Tibial artery (tissue), 4 donors: Measurements from ENCODE around the gene TOM1.
A peak's percentile ranks its signal among the peaks of the same experiment; 100 is the strongest.

Source experiments
- DNase-seq, 2 donors: peaks; one replicate each; pipeline ENCODE4 v3.0.0-alpha.2; 2019
- H3K27ac ChIP-seq, 2 donors: fragments of 200-600 bp; sonication (generic) in 1 of 2; 1 replicate in 1 of 2; 2 replicates in 1 of 2; pipeline ENCODE4 v1.5.1; 2018 to 2019; ENCODE audit warnings: mild to moderate bottlenecking in 1 of 2
- H3K27me3 ChIP-seq, 2 donors: fragments of 200-600 bp; sonication (generic) in 1 of 2; one replicate each; pipeline versions ENCODE4 v1.5.1 to v1.6.0; 2016 to 2019
- H3K36me3 ChIP-seq, 3 donors: fragments of 200-600 bp; sonication (generic) in 2 of 3; one replicate each; pipeline ENCODE4 v1.5.1; 2016 to 2019; ENCODE audit warnings: mild to moderate bottlenecking in 2 of 3
- H3K4me1 ChIP-seq, 4 donors: fragments of 200-600 bp; sonication (generic) in 2 of 4; 1 replicate in 3 of 4; 2 replicates in 1 of 4; pipeline ENCODE4 v1.5.1; 2016 to 2019
- H3K4me3 ChIP-seq, 2 donors: fragments of 200-600 bp; sonication (generic) in 1 of 2; 1 replicate in 1 of 2; 2 replicates in 1 of 2; pipeline ENCODE4 v1.5.1; 2018 to 2019; ENCODE audit warnings: mild to moderate bottlenecking in 2 of 2
- H3K9me3 ChIP-seq, 3 donors: fragments of 200-600 bp; sonication (generic) in 1 of 3; one replicate each; pipeline ENCODE4 v1.5.1; 2016 to 2019
- CTCF ChIP-seq, 2 experiments: fragments of 200-600 bp in 1 of 2; fragments of 450-650 bp in 1 of 2; IDR thresholded peaks; one replicate each; pipeline ENCODE4 v1.5.1; 2017 to 2019; ENCODE audit warnings: antibody characterized with exemption in 2 of 2, mild to moderate bottlenecking in 1 of 2, moderate library complexity in 1 of 2
- intact Hi-C: fragments of 100-400 bp; cut with DNase I; formaldehyde crosslinking; loops from one replicate; pipeline ENCODE4 v1.15.0; 2023; ENCODE audit warnings: low total_unique reads

The TOM1 gene

DNA sequence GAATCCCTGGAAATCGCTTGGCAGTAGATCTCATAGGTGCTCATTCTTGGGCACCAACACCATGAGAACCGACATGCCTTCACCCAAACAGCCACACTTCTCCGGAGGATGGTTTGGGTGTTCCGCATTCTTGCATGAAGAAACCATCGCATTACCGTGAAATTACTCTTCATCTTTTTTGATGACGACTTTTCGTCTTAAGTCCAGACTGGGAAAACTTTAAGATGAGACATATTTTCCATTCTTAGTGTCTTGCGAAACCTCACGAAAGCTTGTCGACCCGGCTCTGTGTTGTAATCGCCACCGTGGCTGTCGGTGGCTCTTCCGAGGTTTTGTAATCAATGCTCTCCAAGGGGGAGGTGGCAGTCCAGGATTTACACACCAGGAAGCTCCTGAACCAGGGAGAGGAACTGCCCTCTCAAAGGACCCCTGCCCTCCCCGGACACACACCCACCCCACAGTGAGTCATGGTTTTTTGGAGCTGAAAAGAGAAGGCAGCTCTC is 1.7 kb downstream of the TOM1 start:
- H3K27ac ChIP-seq: peak overlapping the region; percentile 97
- H3K36me3 ChIP-seq: peaks cover 0 to 4% (median 0%) of the 10 kb centered on the region in 3 donors
- H3K9me3 ChIP-seq: no peaks in the 10 kb centered on the region
- H3K4me3 ChIP-seq: peak overlapping the region in 1 of 2 donors; percentile 87
- no peak for TF ChIP-seq CTCF (IDR thresholded peaks at IDR 0.05)
- no peaks in the 10 kb centered on the region for H3K27me3 ChIP-seq
- peak in 1 of 2 donors; percentile 54 for DNase-seq
- peaks cover 0 to 27% (median 14%) of the 10 kb centered on the region in 4 donors for H3K4me1 ChIP-seq
- intact Hi-C loops: no loop called here

- H3K27ac ChIP-seq: no peak overlapping the region
- peaks cover 0 to 31% (median 16%) of the 10 kb centered on the region in 4 donors for H3K4me1 ChIP-seq
- H3K9me3 ChIP-seq: no peaks in the 10 kb centered on the region
- no peak overlapping the region for H3K4me3 ChIP-seq
- intact Hi-C loops: no loop called here
- no peaks in the 10 kb centered on the region for H3K27me3 ChIP-seq
- TF ChIP-seq CTCF (IDR thresholded peaks at IDR 0.05): no peak
- peaks cover 0 to 4% (median 0%) of the 10 kb centered on the region in 3 donors for H3K36me3 ChIP-seq
- no peak for DNase-seq
Observed at GRCh38 chr22:35303029-35303624, 3.4 kb downstream of the TOM1 start.

GRCh38 chr22:35305525-35306070 is 5.9 kb downstream of the TOM1 start:
- no peaks in the 10 kb centered on the region for H3K9me3 ChIP-seq
- peaks cover 0 to 24% (median 12%) of the 10 kb centered on the region in 4 donors for H3K4me1 ChIP-seq
- H3K27me3 ChIP-seq: no peaks in the 10 kb centered on the region
- DNase-seq: no peak
- intact Hi-C loops: no loop called here
- no peak overlapping the region for H3K4me3 ChIP-seq
- peaks cover 0 to 4% (median 0%) of the 10 kb centered on the region in 3 donors for H3K36me3 ChIP-seq
- no peak overlapping the region for H3K27ac ChIP-seq
- TF ChIP-seq CTCF (IDR thresholded peaks at IDR 0.05): no peak

- TF ChIP-seq CTCF (IDR thresholded peaks at IDR 0.05): no peak
- H3K27me3 ChIP-seq: no peaks in the 10 kb centered on the region
- no peak overlapping the region for H3K27ac ChIP-seq
- no peak for DNase-seq
- H3K4me3 ChIP-seq: no peak overlapping the region
- H3K36me3 ChIP-seq: peaks cover 0 to 4% (median 0%) of the 10 kb centered on the region in 3 donors
- no peaks in the 10 kb centered on the region for H3K9me3 ChIP-seq
- intact Hi-C loops: no loop called here
- peaks cover 0 to 16% (median 6%) of the 10 kb centered on the region in 4 donors for H3K4me1 ChIP-seq
Observed at GRCh38 chr22:35306350-35306967, 6.8 kb downstream of the TOM1 start.

DNA sequence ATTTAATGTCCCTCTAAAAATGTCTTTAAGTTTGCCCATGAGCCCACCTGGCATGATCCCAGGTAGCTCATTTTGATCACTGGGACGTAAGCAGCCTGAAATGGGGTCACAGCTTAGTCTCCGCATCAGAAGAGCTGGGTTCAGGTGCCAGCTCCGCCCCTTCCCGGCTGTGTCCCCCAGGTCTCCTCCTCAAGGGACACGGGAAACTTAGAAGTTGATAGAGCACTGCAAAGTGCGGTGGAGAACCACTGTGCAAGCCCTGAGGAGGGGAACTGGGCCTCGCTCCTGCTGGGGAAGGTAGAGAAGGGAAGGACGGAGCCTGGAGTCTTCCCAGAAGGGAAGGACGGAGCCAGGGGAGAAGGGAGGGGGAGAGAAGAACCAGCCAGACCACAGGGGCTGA is 7.7 kb downstream of the TOM1 start:
- Histone ChIP-seq H3K27me3 (no peaks in the 10 kb centered on the region), H3K27ac (no peak overlapping the region), H3K4me3 (no peak overlapping the region), H3K36me3 (peaks cover 0 to 4% (median 0%) of the 10 kb centered on the region in 3 donors), H3K9me3 (no peaks in the 10 kb centered on the region), H3K4me1 (peaks cover 0 to 18% (median 7%) of the 10 kb centered on the region in 4 donors)
- DNase-seq: no peak
- no peak for TF ChIP-seq CTCF (IDR thresholded peaks at IDR 0.05)
- intact Hi-C loops: no loop called here
